K562 (cell line): ENCODE data around the gene EZH1. TPM values are rescaled to one million over a fixed set of nuclear protein-coding genes. Genes with fewer than 3 reads are reported as not detected.

Experiments used
- BCL6 ChIP-seq: fragments of 250-450 bp; sonication (Bioruptor Pico); IDR thresholded peaks from 2 replicates; pipeline ENCODE4 v1.4.0; 2020
- CEBPG ChIP-seq, 3 experiments: fragments of 200-800 bp in 1 of 3; sonication (Bioruptor generic) in 1 of 3; sonication (generic) in 1 of 3; formaldehyde crosslinking in 1 of 3; IDR thresholded peaks in 2 of 3; conservative IDR thresholded peaks in 1 of 3; 2 replicates each; pipeline versions ENCODE4 v1.6.1 to v1.8.0; 2016 to 2022; ENCODE audit warnings: missing compliant biosample characterization in 2 of 3, missing genetic modification characterization in 2 of 3, mild to moderate bottlenecking in 1 of 3, missing genetic modification reagents in 1 of 3
- ETS1 ChIP-seq: conservative IDR thresholded peaks from 2 replicates; pipeline ENCODE4 v1.6.1; 2011; ENCODE audit warnings: low read depth, mild to moderate bottlenecking, low read length; ENCODE audit not compliant: control insufficient read depth
- FOXK1 ChIP-seq: sonication (generic); formaldehyde crosslinking; IDR thresholded peaks from 2 replicates; pipeline ENCODE4 v1.8.0; 2022; ENCODE audit warnings: missing genetic modification reagents, mild to moderate bottlenecking, borderline replicate concordance
- ILK ChIP-seq: fragments of 450-650 bp; IDR thresholded peaks from 2 replicates; pipeline ENCODE4 v1.6.1; 2016; ENCODE audit warnings: missing genetic modification characterization, low read depth, mild to moderate bottlenecking, missing compliant biosample characterization, moderate library complexity, borderline replicate concordance
- KAT7 ChIP-seq: sonication (generic); formaldehyde crosslinking; IDR thresholded peaks from 2 replicates; pipeline ENCODE4 v1.8.0; 2022; ENCODE audit warnings: missing genetic modification reagents, mild to moderate bottlenecking, borderline replicate concordance
- MCM7 ChIP-seq, 2 experiments: fragments of 450-650 bp; IDR thresholded peaks; 2 replicates each; pipeline ENCODE4 v1.6.1; 2016 to 2018
- NFE2L1 ChIP-seq: fragments of 450-650 bp; IDR thresholded peaks from 2 replicates; pipeline ENCODE4 v1.6.1; 2016; ENCODE audit warnings: missing genetic modification characterization, low read depth, mild to moderate bottlenecking, missing compliant biosample characterization, moderate library complexity, borderline replicate concordance
- NFYB ChIP-seq: IDR thresholded peaks from 2 replicates; pipeline ENCODE4 v1.6.1; 2011; ENCODE audit warnings: mild to moderate bottlenecking, moderate library complexity; ENCODE audit not compliant: insufficient read length; ENCODE audit errors: extremely low read depth
- NR2F6 ChIP-seq: fragments of 450-650 bp; formaldehyde crosslinking; IDR thresholded peaks from 2 replicates; pipeline ENCODE4 v1.4.0; 2020; ENCODE audit warnings: mild to moderate bottlenecking
- RFX5 ChIP-seq: IDR thresholded peaks from 2 replicates; pipeline ENCODE4 v1.6.1; 2011; ENCODE audit warnings: low read depth, mild to moderate bottlenecking, improper control_type of control experiment, low read length
- ZHX1 ChIP-seq: fragments of 150-350 bp; conservative IDR thresholded peaks from 2 replicates; pipeline ENCODE4 v1.6.1; 2014; ENCODE audit warnings: low read length
- polyA plus RNA-seq, 8 experiments: library from polyadenylated mRNA; depleted of rRNA in 4 of 8; stranded (reverse) in 5 of 8; unstranded in 3 of 8; fragments of >200 nt; fragmentation: Nextera tagmentation in 2 of 8; fragmentation: Illumina TruSeq in 1 of 8; extraction: Ambion mirVana in 2 of 8; extraction: Trizol in 1 of 8; gene quantifications; 2 replicates each; pipeline versions ENCODE4 v1.2.1 to v1.2.3, GENCODE V29; 2011 to 2014; ENCODE audit warnings: inconsistent platforms in 1 of 8, missing spikeins in 1 of 8
- total RNA-seq, 7 experiments: library from RNA; depleted of rRNA in 6 of 7; stranded (reverse); fragments of >200 nt in 6 of 7; fragmentation: Illumina TruSeq in 2 of 7; extraction: Trizol in 2 of 7; gene quantifications; 2 replicates each; pipeline versions ENCODE4 v1.2.1 to v1.2.3, GENCODE V29; 2011 to 2021; ENCODE audit warnings: low replicate concordance in 1 of 7

The EZH1 gene
- total and polyA plus RNA-seq, 9 of the 15 experiments (the other 6 are each of a cell fraction or from before 2014, with no cell fraction given) = 8.6 to 40.8 (median 22.9) TPM

- TF ChIP-seq ZHX1 (no peak), KAT7 (CRISPR knock-in tag) (no peak), NFE2L1 (tag) (no peak), FOXK1 (CRISPR knock-in tag) (no peak), NR2F6 (CRISPR knock-in tag) (no peak), ETS1 (no peak), NFYB (no peak), CEBPG (CRISPR knock-in tag; IDR thresholded peaks at IDR 0.05) (no peak), CEBPG (tag; conservative IDR thresholded peaks at IDR 0.05 in 1 of 2, IDR thresholded peaks at IDR 0.05 in 1 of 2) (no peak), RFX5 (no peak), ILK (tag) (no peak), MCM7 (IDR thresholded peaks at IDR 0.05) (no peak), BCL6 (no peak)
Measured at GRCh38 chr17:42783791-42784138, 38.9 kb upstream of the EZH1 start (continued).
